GM12872 (cell line): Measurements from ENCODE around the gene NEXN.

Experiments
- TF ChIP-seq, protein P1 (sequence below): IDR thresholded peaks from 3 replicates; pipeline ENCODE4 v1.5.1; 2011; ENCODE audit warnings: low read depth, mild to moderate bottlenecking, low read length, moderate library complexity; ENCODE audit not compliant: insufficient read depth

NEXN gene

DNA sequence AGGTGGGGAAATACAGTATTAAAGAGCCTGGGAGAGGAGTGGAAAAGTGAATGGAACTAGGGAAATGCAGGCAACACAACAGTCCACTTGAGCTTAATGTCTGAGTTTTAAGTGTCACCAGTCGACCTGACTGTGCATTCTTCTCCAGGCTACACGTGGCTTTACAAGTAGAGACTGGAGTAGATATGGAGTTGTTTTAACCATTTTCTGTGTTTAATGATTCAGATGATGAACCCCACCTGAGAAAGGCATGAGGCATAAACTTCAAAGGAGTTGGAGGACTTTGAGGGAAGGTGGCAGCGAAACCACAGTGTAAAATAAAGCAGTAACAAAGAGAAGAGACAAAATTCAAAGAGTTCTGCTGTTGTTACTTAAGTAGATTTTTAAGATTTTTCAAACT lies 77.9 kb downstream of the NEXN start:
- TF ChIP-seq, protein P1, sequence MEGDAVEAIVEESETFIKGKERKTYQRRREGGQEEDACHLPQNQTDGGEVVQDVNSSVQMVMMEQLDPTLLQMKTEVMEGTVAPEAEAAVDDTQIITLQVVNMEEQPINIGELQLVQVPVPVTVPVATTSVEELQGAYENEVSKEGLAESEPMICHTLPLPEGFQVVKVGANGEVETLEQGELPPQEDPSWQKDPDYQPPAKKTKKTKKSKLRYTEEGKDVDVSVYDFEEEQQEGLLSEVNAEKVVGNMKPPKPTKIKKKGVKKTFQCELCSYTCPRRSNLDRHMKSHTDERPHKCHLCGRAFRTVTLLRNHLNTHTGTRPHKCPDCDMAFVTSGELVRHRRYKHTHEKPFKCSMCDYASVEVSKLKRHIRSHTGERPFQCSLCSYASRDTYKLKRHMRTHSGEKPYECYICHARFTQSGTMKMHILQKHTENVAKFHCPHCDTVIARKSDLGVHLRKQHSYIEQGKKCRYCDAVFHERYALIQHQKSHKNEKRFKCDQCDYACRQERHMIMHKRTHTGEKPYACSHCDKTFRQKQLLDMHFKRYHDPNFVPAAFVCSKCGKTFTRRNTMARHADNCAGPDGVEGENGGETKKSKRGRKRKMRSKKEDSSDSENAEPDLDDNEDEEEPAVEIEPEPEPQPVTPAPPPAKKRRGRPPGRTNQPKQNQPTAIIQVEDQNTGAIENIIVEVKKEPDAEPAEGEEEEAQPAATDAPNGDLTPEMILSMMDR: no peak

DNA sequence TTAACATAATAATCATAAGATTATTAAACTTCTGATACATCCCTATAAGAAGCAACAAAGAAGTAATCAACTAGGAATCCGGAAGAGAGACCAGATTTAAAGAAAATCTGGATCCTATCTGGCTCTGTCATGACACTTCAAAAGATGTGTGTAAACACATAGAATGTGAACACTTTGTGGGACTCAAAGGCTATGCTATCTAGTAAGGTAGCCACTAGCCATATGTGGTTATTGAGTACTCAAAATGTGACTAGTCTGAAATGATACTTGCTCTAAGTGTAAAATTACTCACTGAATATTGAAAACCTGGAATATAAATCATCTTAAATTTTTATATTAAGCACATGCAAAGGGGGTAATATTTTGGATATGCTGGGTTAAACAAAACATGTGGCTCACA lies 81.8 kb downstream of the NEXN start:
- TF ChIP-seq, protein P1: no peak

DNA sequence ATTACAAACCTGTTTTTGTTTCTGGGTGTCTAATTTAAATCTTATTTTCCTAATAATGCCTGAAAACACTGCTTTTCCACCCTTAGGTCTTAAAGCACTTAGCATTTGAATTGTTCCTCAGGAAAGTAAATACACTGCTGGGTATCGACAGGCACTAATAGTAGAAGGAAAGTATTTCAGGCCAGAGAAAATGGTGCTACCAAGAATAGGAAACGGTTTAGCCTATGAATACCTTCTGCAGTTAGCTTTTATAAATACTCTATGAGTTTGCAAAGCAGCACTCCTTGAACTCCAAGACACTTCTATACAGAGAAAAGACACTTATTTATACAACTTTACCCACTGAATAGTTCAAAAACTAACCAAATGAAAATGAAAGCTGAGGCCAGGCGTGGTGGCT lies 83.7 kb downstream of the NEXN start:
- TF ChIP-seq, protein P1: no peak

DNA sequence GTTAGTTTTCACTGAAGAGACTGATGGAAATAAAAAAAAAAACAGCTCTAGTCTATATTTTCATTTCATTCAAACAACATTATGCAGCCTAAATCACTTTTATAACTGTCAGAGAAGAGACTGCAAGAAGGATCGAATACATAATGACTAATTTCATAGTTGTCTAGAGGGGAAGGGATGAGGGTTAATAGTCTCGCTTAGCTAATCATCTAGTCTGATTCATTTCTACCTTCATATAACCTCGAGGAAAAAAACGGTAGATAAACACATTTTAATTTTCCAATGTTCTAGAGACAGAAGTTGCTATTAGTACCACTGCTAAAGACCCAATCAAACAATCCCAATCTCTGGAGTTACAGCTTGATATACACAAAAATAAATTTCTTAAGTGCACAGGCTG lies 87.0 kb downstream of the NEXN start:
- TF ChIP-seq, protein P1: no peak

DNA sequence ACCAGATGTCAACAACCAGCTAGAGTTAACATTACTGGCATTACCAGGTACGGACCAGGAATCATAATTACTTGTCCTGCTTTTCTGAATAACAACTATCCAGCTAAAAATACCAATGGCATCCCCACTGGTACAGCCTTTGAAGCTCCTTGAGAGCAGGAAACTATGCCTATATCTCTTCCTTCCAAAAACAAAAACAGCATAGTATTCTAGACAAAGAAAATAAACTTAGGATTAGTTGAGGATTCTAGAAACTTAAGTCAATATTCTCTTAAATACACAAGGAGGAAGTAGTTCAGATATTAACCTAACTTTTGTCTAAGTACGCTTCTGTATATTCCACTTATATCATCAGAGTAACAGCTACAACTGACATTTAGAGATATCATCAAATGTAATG lies 87.5 kb downstream of the NEXN start:
- TF ChIP-seq, protein P1: no peak

DNA sequence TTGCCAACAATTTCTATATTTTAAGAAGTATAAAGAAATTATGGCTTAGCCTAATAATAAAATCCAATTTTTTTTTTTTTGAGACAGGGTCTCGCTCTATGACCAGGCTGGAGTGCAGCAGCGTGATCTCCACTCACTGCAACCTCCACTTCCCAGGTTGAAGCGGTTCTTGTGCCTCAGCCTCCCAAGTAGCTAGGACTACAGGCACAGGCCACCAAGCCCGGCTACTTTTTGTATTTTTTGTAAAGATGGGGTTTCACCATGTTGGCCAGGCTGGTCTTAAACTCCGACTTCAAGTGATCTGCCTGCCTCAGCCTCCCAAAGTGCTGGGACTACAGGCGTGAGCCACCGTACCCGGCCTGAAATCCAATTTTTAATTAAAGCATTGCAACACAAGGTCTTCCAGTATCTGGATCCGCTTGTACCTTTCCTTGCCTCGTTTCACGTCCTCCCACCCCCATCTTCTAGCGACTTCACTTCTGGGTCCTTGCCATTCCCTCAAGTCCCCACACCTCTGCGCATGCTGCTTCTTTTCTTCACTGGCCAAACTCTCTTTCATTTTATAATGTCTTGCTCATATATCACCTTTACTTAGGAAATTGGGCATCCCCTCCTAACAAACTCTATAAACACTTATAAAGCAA lies 88.1 kb downstream of the NEXN start:
- TF ChIP-seq, protein P1: no peak

DNA sequence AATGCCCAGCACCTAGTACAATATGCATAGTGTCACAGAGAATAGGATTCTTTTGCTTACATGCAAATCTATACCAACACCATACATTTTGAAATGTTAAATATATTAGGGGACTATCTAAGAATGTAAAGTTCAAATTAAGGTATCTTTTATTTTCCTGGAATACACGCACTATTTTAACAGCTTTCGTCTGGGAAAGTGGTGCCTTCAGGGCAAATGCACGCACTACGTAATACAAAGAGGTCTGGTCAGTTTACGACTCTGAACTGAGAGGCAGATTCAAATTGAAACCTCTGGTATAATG lies 89.5 kb downstream of the NEXN start:
- TF ChIP-seq, protein P1: no peak
